ENCODE data around the gene CPSF7. TPM values are rescaled to one million over a fixed set of nuclear protein-coding genes. Genes with fewer than 3 reads are reported as not detected.
"Not testable (repeated sequence)": the region's sequence is repeated elsewhere in the genome, so short reads cannot be mapped to it uniquely, and the experiment has no call there.

The CPSF7 gene
- total RNA-seq, 1 donor from 2014 or later: 141 TPM

- Mint-ChIP-seq H3K36me3 (ENCODE audit: low read depth) (peaks cover 40% of the 10 kb centered on the region), H3K4me1 (ENCODE audit: low read depth) (no peaks in the 10 kb centered on the region), H3K9me3 (no peaks in the 10 kb centered on the region), H3K4me3 (no peak overlapping the region), H3K27ac (no peak overlapping the region), H3K27me3 (ENCODE audit: insufficient read depth) (no peaks in the 10 kb centered on the region)
- intact Hi-C loops (cut with micrococcal nuclease): no loop called here
- no peak for DNase-seq (ENCODE audit: low spot score)
Measured at GRCh38 chr11:61401173-61401572, 28.6 kb downstream of the CPSF7 start.

GRCh38 chr11:61392981-61393595 lies 36.7 kb downstream of the CPSF7 start:
- peaks cover 7% of the 10 kb centered on the region for H3K9me3 Mint-ChIP-seq
- peaks cover 26% of the 10 kb centered on the region for H3K4me1 Mint-ChIP-seq (ENCODE audit: low read depth)
- no peak for DNase-seq (ENCODE audit: low spot score)
- peak overlapping the region; percentile 89 for H3K27ac Mint-ChIP-seq
- intact Hi-C loops (cut with micrococcal nuclease): loop anchor here (1.0 to 2.0 kb wide), 4 partner anchors 8 to 57 kb away; partner anchors contain the start of genes CPSF7 and CYB561A3
- H3K4me3 Mint-ChIP-seq: peak overlapping the region; percentile 88
- no peaks in the 10 kb centered on the region for H3K27me3 Mint-ChIP-seq (ENCODE audit: insufficient read depth)
- peaks cover 17% of the 10 kb centered on the region for H3K36me3 Mint-ChIP-seq (ENCODE audit: low read depth)

GRCh38 chr11:61390161-61390560 lies 39.6 kb downstream of the CPSF7 start:
- Mint-ChIP-seq H3K36me3 (ENCODE audit: low read depth) (peaks cover 9% of the 10 kb centered on the region), H3K4me1 (ENCODE audit: low read depth) (peaks cover 33% of the 10 kb centered on the region), H3K27ac (no peak overlapping the region), H3K9me3 (peaks cover 7% of the 10 kb centered on the region), H3K27me3 (ENCODE audit: insufficient read depth) (no peaks in the 10 kb centered on the region), H3K4me3 (no peak overlapping the region)
- intact Hi-C loops (cut with micrococcal nuclease): no loop called here
- DNase-seq (ENCODE audit: low spot score): no peak

- H3K9me3 Mint-ChIP-seq: peaks cover 5% of the 10 kb centered on the region
- no peak for DNase-seq (ENCODE audit: low spot score)
- H3K4me1 Mint-ChIP-seq (ENCODE audit: low read depth): peaks cover 7% of the 10 kb centered on the region
- H3K4me3 Mint-ChIP-seq: no peak overlapping the region
- H3K27me3 Mint-ChIP-seq (ENCODE audit: insufficient read depth): no peaks in the 10 kb centered on the region
- H3K27ac Mint-ChIP-seq: no peak overlapping the region
- H3K36me3 Mint-ChIP-seq (ENCODE audit: low read depth): no peaks in the 10 kb centered on the region
- intact Hi-C loops (cut with micrococcal nuclease): loop anchor here (1.0 kb wide), 4 partner anchors 9 to 130 kb away; partner anchors contain the start of gene TMEM138
Measured at GRCh38 chr11:61384271-61385242, 45.2 kb downstream of the CPSF7 start.

GRCh38 chr11:61383859-61384258 lies 45.9 kb downstream of the CPSF7 start:
- intact Hi-C loops (cut with micrococcal nuclease); H3K4me3 Mint-ChIP-seq; H3K4me1 Mint-ChIP-seq (ENCODE audit: low read depth): not testable (repeated sequence)

GRCh38 chr11:61380884-61381283 lies 48.9 kb downstream of the CPSF7 start:
- Mint-ChIP-seq H3K4me3 (no peak overlapping the region), H3K27me3 (ENCODE audit: insufficient read depth) (no peaks in the 10 kb centered on the region), H3K27ac (no peak overlapping the region), H3K4me1 (ENCODE audit: low read depth) (peaks cover 7% of the 10 kb centered on the region), H3K36me3 (ENCODE audit: low read depth) (peaks cover 4% of the 10 kb centered on the region), H3K9me3 (no peaks in the 10 kb centered on the region)
- intact Hi-C loops (cut with micrococcal nuclease): no loop called here
- no peak for DNase-seq (ENCODE audit: low spot score)

More at GRCh38 chr11:61383859-61384258, 45.9 kb downstream of the CPSF7 start:
- not testable (repeated sequence) for H3K27ac Mint-ChIP-seq; H3K36me3 Mint-ChIP-seq (ENCODE audit: low read depth); H3K9me3 Mint-ChIP-seq; H3K27me3 Mint-ChIP-seq (ENCODE audit: insufficient read depth); DNase-seq (ENCODE audit: low spot score)

GRCh38 chr11:61378713-61379313 lies 51.0 kb downstream of the CPSF7 start:
- H3K4me1 Mint-ChIP-seq (ENCODE audit: low read depth): no peaks in the 10 kb centered on the region

GRCh38 chr11:61377461-61378160 lies 52.2 kb downstream of the CPSF7 start:
- H3K9me3 Mint-ChIP-seq: peaks cover 3% of the 10 kb centered on the region
- H3K36me3 Mint-ChIP-seq (ENCODE audit: low read depth): peaks cover 11% of the 10 kb centered on the region
- no peak for DNase-seq (ENCODE audit: low spot score)
- intact Hi-C loops (cut with micrococcal nuclease): no loop called here
- H3K4me1 Mint-ChIP-seq (ENCODE audit: low read depth): no peaks in the 10 kb centered on the region
- no peak overlapping the region for H3K27ac Mint-ChIP-seq
- no peaks in the 10 kb centered on the region for H3K27me3 Mint-ChIP-seq (ENCODE audit: insufficient read depth)
- no peak overlapping the region for H3K4me3 Mint-ChIP-seq

More at GRCh38 chr11:61378713-61379313, 51.0 kb downstream of the CPSF7 start:
- intact Hi-C loops (cut with micrococcal nuclease): no loop called here
- Mint-ChIP-seq H3K4me3 (no peak overlapping the region), H3K27ac (no peak overlapping the region), H3K36me3 (ENCODE audit: low read depth) (peaks cover 7% of the 10 kb centered on the region), H3K9me3 (no peaks in the 10 kb centered on the region), H3K27me3 (ENCODE audit: insufficient read depth) (no peaks in the 10 kb centered on the region)
- DNase-seq (ENCODE audit: low spot score): no peak

GRCh38 chr11:61375761-61376108 lies 54.0 kb downstream of the CPSF7 start:
- H3K9me3 Mint-ChIP-seq: peaks cover 7% of the 10 kb centered on the region
- intact Hi-C loops (cut with micrococcal nuclease): no loop called here
- H3K36me3 Mint-ChIP-seq (ENCODE audit: low read depth): peaks cover 19% of the 10 kb centered on the region
- H3K27me3 Mint-ChIP-seq (ENCODE audit: insufficient read depth): no peaks in the 10 kb centered on the region
- no peak for DNase-seq (ENCODE audit: low spot score)
- H3K27ac Mint-ChIP-seq: no peak overlapping the region
- no peaks in the 10 kb centered on the region for H3K4me1 Mint-ChIP-seq (ENCODE audit: low read depth)
- H3K4me3 Mint-ChIP-seq: no peak overlapping the region

GRCh38 chr11:61372659-61373420 lies 56.9 kb downstream of the CPSF7 start:
- Mint-ChIP-seq H3K27me3 (ENCODE audit: insufficient read depth) (no peaks in the 10 kb centered on the region), H3K4me1 (ENCODE audit: low read depth) (peaks cover 15% of the 10 kb centered on the region), H3K36me3 (ENCODE audit: low read depth) (peaks cover 41% of the 10 kb centered on the region), H3K4me3 (no peak overlapping the region), H3K27ac (no peak overlapping the region), H3K9me3 (peaks cover 7% of the 10 kb centered on the region)
- no peak for DNase-seq (ENCODE audit: low spot score)
- intact Hi-C loops (cut with micrococcal nuclease): no loop called here

GRCh38 chr11:61370349-61371005 lies 59.3 kb downstream of the CPSF7 start:
- H3K36me3 Mint-ChIP-seq (ENCODE audit: low read depth): peaks cover 53% of the 10 kb centered on the region
- H3K27ac Mint-ChIP-seq: no peak overlapping the region
- intact Hi-C loops (cut with micrococcal nuclease): no loop called here
- H3K9me3 Mint-ChIP-seq: peaks cover 7% of the 10 kb centered on the region
- H3K27me3 Mint-ChIP-seq (ENCODE audit: insufficient read depth): no peaks in the 10 kb centered on the region
- peaks cover 15% of the 10 kb centered on the region for H3K4me1 Mint-ChIP-seq (ENCODE audit: low read depth)
- H3K4me3 Mint-ChIP-seq: no peak overlapping the region
- DNase-seq (ENCODE audit: low spot score): no peak

Measured in activated T-helper 1 cell treated with anti-CD3 and anti-CD28 coated beads, Interleukin-12 subunit alpha, Interleukin-12 subunit beta, Interleukin-2, Interleukin-4 antibody, amounts not matched to agents 30 ng/mL and 10 ng/mL and 1 ng/mL, durations not matched to agents 14 hours and 24 hours and 36 hours (primary cell).